ENCODE data around the gene SLC1A2. TPM values are rescaled to one million over a fixed set of nuclear protein-coding genes. Genes with fewer than 3 reads are reported as not detected.

The SLC1A2 gene
- total RNA-seq, 1 experiment from 2014 or later = 0.50 TPM

GRCh38 chr11:35322318-35322979, 96.9 kb downstream of the SLC1A2 start:
- Histone ChIP-seq H3K27me3 (ENCODE audit: insufficient read depth, low read length) (no peaks in the 10 kb centered on the region; the same call in 1 of the 2 replicates), H2AK5ac (ENCODE audit: insufficient read length, low read length) (no peak overlapping the region), H2AFZ (ENCODE audit: low read length) (no peak overlapping the region), H3K4ac (ENCODE audit: low read depth, low read length) (no peak overlapping the region), H2BK20ac (ENCODE audit: low read depth, low read length, poor library complexity, severe bottlenecking) (no peak overlapping the region), H3K27ac (ENCODE audit: insufficient read length, low read depth, low read length) (no peak overlapping the region), H2BK12ac (ENCODE audit: insufficient read length, low read depth, low read length) (no peak overlapping the region), H3K79me1 (ENCODE audit: insufficient read depth, low read depth, low read length, poor library complexity, severe bottlenecking) (no peaks in the 10 kb centered on the region), H4K8ac (replicated peaks; ENCODE audit: insufficient read length, low read depth, low read length) (no peak overlapping the region), H4K5ac (ENCODE audit: insufficient read length, low read depth, low read length) (no peak overlapping the region), H3T11ph (ENCODE audit: low read length) (no peak overlapping the region), H3K4me1 (ENCODE audit: insufficient read depth, low read length) (peaks cover 5% of the 10 kb centered on the region; the same call in 1 of the 2 replicates), H3K18ac (ENCODE audit: insufficient read length, low read depth, low read length) (no peak overlapping the region), H3K23me2 (ENCODE audit: insufficient read length, low read depth, low read length, poor library complexity, severe bottlenecking) (no peaks in the 10 kb centered on the region), H3K23ac (ENCODE audit: insufficient read length, low read depth, low read length) (no peak overlapping the region), H3K9me3 (ENCODE audit: control insufficient read depth, low read depth, low read length) (no peaks in the 10 kb centered on the region), H3K79me2 (ENCODE audit: insufficient read depth, low read length) (no peaks in the 10 kb centered on the region), H4K91ac (ENCODE audit: insufficient read length, low read depth, low read length) (no peak overlapping the region), H4K20me1 (ENCODE audit: control insufficient read depth, insufficient read depth, insufficient read length) (no peaks in the 10 kb centered on the region), H2BK15ac (ENCODE audit: low read depth, low read length) (no peak overlapping the region), H3K4me2 (ENCODE audit: insufficient read depth, insufficient read length, low read length) (no peak overlapping the region), H3K9ac (ENCODE audit: extremely low read depth, insufficient read length, low read length) (no peak overlapping the region), H3K14ac (ENCODE audit: insufficient read depth, low read length) (no peak overlapping the region), H2BK5ac (ENCODE audit: insufficient read length, low read length) (no peak overlapping the region), H2BK120ac (ENCODE audit: low read depth, low read length, poor library complexity, severe bottlenecking) (no peak overlapping the region), H3K56ac (ENCODE audit: insufficient read length, low read depth, low read length) (no peak overlapping the region)
- no peak for DNase-seq
- H3K9me3 Mint-ChIP-seq = no peaks in the 10 kb centered on the region; a peak in 1 of 5 replicates
- no CpG with 5 or more reads among the region's 3 CpGs for WGBS (ENCODE audit: extremely low coverage, insufficient read length, low lambda C conversion rate)
- H3K4me1 Mint-ChIP-seq = peaks cover 17 to 23% of the 10 kb centered on the region in 2 experiments
- no peaks in the 10 kb centered on the region for H3K36me3 Mint-ChIP-seq (ENCODE audit: insufficient read depth in 1 of 3, low read depth in 3 of 3)
- TF ChIP-seq CTCF (conservative IDR thresholded peaks at IDR 0.05) = no peak
- peaks cover 37% of the 10 kb centered on the region for H3K27me3 Mint-ChIP-seq (ENCODE audit: low read depth)
- H3K27ac Mint-ChIP-seq = 0 out of 7 replicates have a peak overlapping the region, but pooled peaks of 1 of the 3 experiments have one; percentile 56
- no peak overlapping the region for H3K4me3 Mint-ChIP-seq

Data from H9 (cell line).